H9 (cell line): ENCODE measurements around the gene KLHL12. TPM values are rescaled to one million over a fixed set of nuclear protein-coding genes. Genes with fewer than 3 reads are reported as not detected.

ENCODE experiments used
- DNase-seq: peaks from one replicate; pipeline ENCODE4 v3.0.0-alpha.2; 2017
- H2AFZ ChIP-seq: one replicate; pipeline ENCODE4 v1.6.1; 2013; ENCODE audit warnings: mild to moderate bottlenecking, low read length, control low read depth, moderate library complexity
- H2AK5ac ChIP-seq: 2 replicates; pipeline ENCODE4 v1.6.1; 2013; ENCODE audit warnings: low read length, control low read depth, mixed read lengths; ENCODE audit not compliant: insufficient read length
- H2BK120ac ChIP-seq: one replicate; pipeline ENCODE4 v1.6.1; 2013; ENCODE audit warnings: low read depth, mild to moderate bottlenecking, low read length, control low read depth, inconsistent platforms; ENCODE audit not compliant: poor library complexity, severe bottlenecking
- H2BK12ac ChIP-seq: 2 replicates; pipeline ENCODE4 v1.6.1; 2013; ENCODE audit warnings: low read length, control low read depth, mixed read lengths, low read depth; ENCODE audit not compliant: insufficient read length
- H2BK15ac ChIP-seq: 2 replicates; pipeline ENCODE4 v1.6.1; 2013; ENCODE audit warnings: low read depth, low read length, control low read depth
- H2BK20ac ChIP-seq: one replicate; pipeline ENCODE4 v1.6.1; 2013; ENCODE audit warnings: low read depth, mild to moderate bottlenecking, low read length, control low read depth, inconsistent platforms; ENCODE audit not compliant: poor library complexity, severe bottlenecking
- H2BK5ac ChIP-seq: 2 replicates; pipeline ENCODE4 v1.6.1; 2013; ENCODE audit warnings: low read length, control low read depth, mixed read lengths; ENCODE audit not compliant: insufficient read length
- H3K14ac ChIP-seq: 2 replicates; pipeline ENCODE4 v1.6.1; 2013; ENCODE audit warnings: low read length, control low read depth; ENCODE audit not compliant: insufficient read depth
- H3K18ac ChIP-seq: 2 replicates; pipeline ENCODE4 v1.6.1; 2013; ENCODE audit warnings: low read depth, mild to moderate bottlenecking, mixed read lengths, low read length, control low read depth; ENCODE audit not compliant: insufficient read length
- H3K23ac ChIP-seq: 2 replicates; pipeline ENCODE4 v1.6.1; 2013; ENCODE audit warnings: low read length, control low read depth, mixed read lengths, low read depth; ENCODE audit not compliant: insufficient read length
- H3K23me2 ChIP-seq: 2 replicates; pipeline ENCODE4 v1.6.1; 2013; ENCODE audit warnings: low read depth, mild to moderate bottlenecking, mixed read lengths, low read length, control low read depth; ENCODE audit not compliant: insufficient read length, poor library complexity, severe bottlenecking
- H3K27ac ChIP-seq: 2 replicates; pipeline ENCODE4 v1.5.1; 2013; ENCODE audit warnings: low read length, control low read depth, mixed read lengths, low read depth; ENCODE audit not compliant: insufficient read length
- H3K27me3 ChIP-seq: 2 replicates; pipeline ENCODE4 v1.6.1; 2013; ENCODE audit warnings: low read length, control low read depth, inconsistent platforms; ENCODE audit not compliant: insufficient read depth
- H3K4ac ChIP-seq: 2 replicates; pipeline ENCODE4 v1.6.1; 2013; ENCODE audit warnings: low read depth, mild to moderate bottlenecking, control low read depth, inconsistent platforms, low read length, moderate library complexity
- H3K4me1 ChIP-seq: 2 replicates; pipeline ENCODE4 v1.6.1; 2013; ENCODE audit warnings: low read length, control low read depth, inconsistent platforms; ENCODE audit not compliant: insufficient read depth
- H3K4me2 ChIP-seq: 2 replicates; pipeline ENCODE4 v1.6.1; 2013; ENCODE audit warnings: low read length, control low read depth, mixed read lengths; ENCODE audit not compliant: insufficient read length, insufficient read depth
- H3K56ac ChIP-seq: 2 replicates; pipeline ENCODE4 v1.6.1; 2013; ENCODE audit warnings: low read depth, mild to moderate bottlenecking, mixed read lengths, low read length, control low read depth; ENCODE audit not compliant: insufficient read length
- H3K79me1 ChIP-seq: 2 replicates; pipeline ENCODE4 v1.6.1; 2013; ENCODE audit warnings: low read depth, mild to moderate bottlenecking, moderate library complexity, low read length, control low read depth, inconsistent platforms; ENCODE audit not compliant: insufficient read depth, poor library complexity, severe bottlenecking
- H3K79me2 ChIP-seq: 2 replicates; pipeline ENCODE4 v1.6.1; 2013; ENCODE audit warnings: low read length, control low read depth, inconsistent platforms; ENCODE audit not compliant: insufficient read depth
- H3K9ac ChIP-seq: 2 replicates; pipeline ENCODE4 v1.6.1; 2013; ENCODE audit warnings: low read length, control low read depth, mixed read lengths; ENCODE audit not compliant: insufficient read length; ENCODE audit errors: extremely low read depth
- H3K9me3 ChIP-seq: one replicate; pipeline ENCODE4 v1.6.1; 2013; ENCODE audit warnings: low read depth, low read length, inconsistent platforms; ENCODE audit not compliant: control insufficient read depth
- H3T11ph ChIP-seq: one replicate; pipeline ENCODE4 v1.6.1; 2013; ENCODE audit warnings: mild to moderate bottlenecking, low read length, control low read depth, inconsistent platforms
- H4K20me1 ChIP-seq: one replicate; pipeline ENCODE4 v1.6.1; 2013; ENCODE audit not compliant: control insufficient read depth, insufficient read length, insufficient read depth
- H4K5ac ChIP-seq: 2 replicates; pipeline ENCODE4 v1.6.1; 2013; ENCODE audit warnings: low read depth, mild to moderate bottlenecking, mixed read lengths, low read length, control low read depth; ENCODE audit not compliant: insufficient read length
- H4K8ac ChIP-seq: replicated peaks from 2 replicates; pipeline ENCODE4 v1.6.1; 2013; ENCODE audit warnings: low read length, control low read depth, mixed read lengths, low read depth; ENCODE audit not compliant: insufficient read length
- H4K91ac ChIP-seq: 2 replicates; pipeline ENCODE4 v1.6.1; 2013; ENCODE audit warnings: low read depth, mild to moderate bottlenecking, moderate library complexity, mixed read lengths, low read length, control low read depth; ENCODE audit not compliant: insufficient read length
- H3K27ac Mint-ChIP-seq, 3 experiments: 2 replicates in 2 of 3; 3 replicates in 1 of 3; pipeline ENCODE4 v1.8.0; 2020 to 2021; ENCODE audit warnings: mixed read lengths in 3 of 3, mild to moderate bottlenecking in 1 of 3, moderate library complexity in 1 of 3
- H3K27me3 Mint-ChIP-seq: 2 replicates; pipeline ENCODE4 v1.8.0; 2021; ENCODE audit warnings: low read depth, mild to moderate bottlenecking, moderate library complexity, mixed read lengths
- H3K36me3 Mint-ChIP-seq, 3 experiments: 2 replicates in 2 of 3; 3 replicates in 1 of 3; pipeline ENCODE4 v1.8.0; 2020 to 2021; ENCODE audit warnings: low read depth in 3 of 3, mixed read lengths in 3 of 3; ENCODE audit not compliant: insufficient read depth in 1 of 3
- H3K4me1 Mint-ChIP-seq, 2 experiments: 2 replicates each; pipeline ENCODE4 v1.8.0; 2020; ENCODE audit warnings: mixed read lengths in 2 of 2
- H3K4me3 Mint-ChIP-seq, 2 experiments: 2 replicates in 1 of 2; 3 replicates in 1 of 2; pipeline ENCODE4 v1.8.0; 2020 to 2021; ENCODE audit warnings: mild to moderate bottlenecking in 2 of 2, mixed read lengths in 2 of 2, moderate library complexity in 1 of 2
- H3K9me3 Mint-ChIP-seq, 2 experiments: 2 replicates in 1 of 2; 3 replicates in 1 of 2; pipeline ENCODE4 v1.8.0; 2020; ENCODE audit warnings: mild to moderate bottlenecking in 2 of 2, mixed read lengths in 2 of 2, moderate library complexity in 1 of 2
- CTCF ChIP-seq: fragments of 200-600 bp; sonication (generic); conservative IDR thresholded peaks from 3 replicates; pipeline ENCODE4 v1.8.0; 2021; ENCODE audit warnings: antibody characterized with exemption, mild to moderate bottlenecking
- WGBS: extraction: QIAGEN DNeasy Blood & Tissue Kit; methylation state at CpG from one replicate; pipeline ENCODE4 v1.1.7; 2013; ENCODE audit warnings: missing lambda C conversion rate, low lambda C conversion rate, mixed read lengths; ENCODE audit not compliant: insufficient read length; ENCODE audit errors: extremely low coverage; 5-methylcytosine and 5-hydroxymethylcytosine counted together
- total RNA-seq: library from RNA; stranded (reverse); gene quantifications from 2 replicates; pipeline ENCODE4 v1.2.1, GENCODE V29; 2021

KLHL12 gene
- total RNA-seq, 1 experiment from 2014 or later, result 38.4 TPM

- Histone ChIP-seq H3K79me2 (no peaks in the 10 kb centered on the region), H2BK120ac (no peak overlapping the region), H3K9me3 (no peaks in the 10 kb centered on the region), H3K14ac (no peak overlapping the region), H2BK15ac (no peak overlapping the region), H2AFZ (no peak overlapping the region), H3K56ac (no peak overlapping the region), H4K20me1 (no peaks in the 10 kb centered on the region), H2BK12ac (no peak overlapping the region), H3K23me2 (no peaks in the 10 kb centered on the region), H4K8ac (no peak overlapping the region), H3K4me2 (no peak overlapping the region), H3K18ac (no peak overlapping the region), H3K4me1 (no peaks in the 10 kb centered on the region), H2BK20ac (no peak overlapping the region), H4K91ac (no peak overlapping the region), H3K9ac (no peak overlapping the region), H3K27me3 (no peaks in the 10 kb centered on the region), H3K27ac (no peak overlapping the region), H3K4ac (no peak overlapping the region), H2BK5ac (no peak overlapping the region), H3T11ph (no peak overlapping the region), H2AK5ac (no peak overlapping the region), H3K23ac (no peak overlapping the region), H3K79me1 (no peaks in the 10 kb centered on the region), H4K5ac (no peak overlapping the region)
- no peaks in the 10 kb centered on the region for H3K27me3 Mint-ChIP-seq
- no peak for TF ChIP-seq CTCF
- DNase-seq, result no peak
- no CpG with 5 or more reads among the region's 6 CpGs for WGBS
- H3K27ac Mint-ChIP-seq, result no peak overlapping the region
- H3K4me1 Mint-ChIP-seq, result no peaks in the 10 kb centered on the region
- H3K4me3 Mint-ChIP-seq, result no peak overlapping the region
- H3K36me3 Mint-ChIP-seq, result peaks cover 5 to 69% (median 42%) of the 10 kb centered on the region in 3 experiments; a peak in 5 of 7 replicates
- H3K9me3 Mint-ChIP-seq, result no peaks in the 10 kb centered on the region
Measured at GRCh38 chr1:202908998-202909397, 18.0 kb downstream of the KLHL12 start.
